Ectodermal cell (in vitro differentiated cells): ENCODE data around the gene MLLT1.
A peak's percentile ranks its signal among the peaks of the same experiment; 100 is the strongest.

ENCODE experiments used
- H3K27ac ChIP-seq: 2 replicates; pipeline ENCODE4 v1.7.0; 2013; ENCODE audit warnings: mild to moderate bottlenecking, low read depth, low read length; ENCODE audit not compliant: insufficient read depth, poor library complexity, severe bottlenecking
- H3K27me3 ChIP-seq: 2 replicates; pipeline ENCODE4 v1.7.0; 2013; ENCODE audit warnings: mild to moderate bottlenecking, low read length; ENCODE audit not compliant: insufficient read depth, control insufficient read depth, poor library complexity, severe bottlenecking
- H3K36me3 ChIP-seq: one replicate; pipeline ENCODE4 v1.7.0; 2013; ENCODE audit warnings: low read length; ENCODE audit not compliant: control insufficient read depth, insufficient read depth
- H3K4me1 ChIP-seq: one replicate; pipeline ENCODE4 v1.7.0; 2013; ENCODE audit warnings: low read length; ENCODE audit not compliant: control insufficient read depth, insufficient read depth
- H3K4me3 ChIP-seq: 2 replicates; pipeline ENCODE4 v1.7.0; 2013; ENCODE audit warnings: low read depth, low read length, control low read depth; ENCODE audit not compliant: insufficient read depth
- H3K9me3 ChIP-seq: 2 replicates; pipeline ENCODE4 v1.7.0; 2013; ENCODE audit warnings: mild to moderate bottlenecking, low read length, moderate library complexity; ENCODE audit not compliant: control insufficient read depth
- WGBS, 2 experiments: methylation state at CpG; one replicate each; pipeline ENCODE4 v1.1.7; 2013; ENCODE audit warnings: missing lambda C conversion rate in 2 of 2; 5-methylcytosine and 5-hydroxymethylcytosine counted together

MLLT1 gene

DNA sequence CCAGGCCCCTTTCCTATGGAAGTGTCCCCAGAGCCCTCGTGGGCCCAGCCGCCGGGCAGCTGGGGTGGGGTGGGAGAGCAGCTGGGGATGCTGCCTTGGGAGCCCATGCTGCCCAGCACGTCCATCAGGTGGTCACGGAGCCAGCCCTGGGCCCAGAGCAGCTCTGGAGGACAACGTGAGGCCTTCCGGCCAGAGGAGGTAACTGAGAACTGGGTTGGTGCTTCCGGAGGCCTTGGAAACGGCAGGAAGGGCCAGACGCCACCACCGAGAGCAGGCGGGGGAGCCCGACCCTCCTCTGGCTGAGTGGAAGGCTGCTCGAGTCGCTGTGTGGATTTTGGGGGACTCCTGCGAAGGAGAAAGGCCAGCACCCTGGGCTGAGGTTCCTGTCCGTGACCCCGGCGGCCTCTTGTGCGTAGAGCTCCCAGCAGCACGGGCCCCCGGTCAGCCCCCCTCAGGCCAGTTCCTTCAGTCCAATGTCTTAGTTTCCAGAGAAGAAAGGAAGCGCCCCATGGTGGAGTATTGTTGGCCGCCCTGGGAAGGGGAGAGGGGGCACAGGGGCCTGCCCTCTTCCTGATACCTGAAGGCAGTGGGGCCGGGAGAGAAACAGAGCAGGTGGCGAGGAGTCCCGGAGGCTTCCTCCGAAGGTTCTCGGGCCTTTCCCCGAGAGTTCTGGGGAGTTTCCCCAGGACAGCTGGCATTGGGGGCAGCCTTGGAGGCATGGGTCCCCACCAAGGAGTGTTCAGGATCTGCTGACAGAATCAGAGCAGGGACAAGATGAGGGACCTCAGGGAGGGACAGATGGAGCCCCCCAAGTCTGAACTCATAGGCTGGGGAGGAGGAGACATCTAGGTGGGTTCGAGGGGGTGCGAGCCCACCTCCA lies 68.8 kb downstream of the MLLT1 start:
- no peaks in the 10 kb centered on the region for H3K9me3 ChIP-seq
- H3K4me1 ChIP-seq, result peaks cover 10% of the 10 kb centered on the region
- no peaks in the 10 kb centered on the region for H3K36me3 ChIP-seq
- H3K27me3 ChIP-seq, result no peaks in the 10 kb centered on the region
- no peak overlapping the region for H3K27ac ChIP-seq
- 93% methylated on average over 32 of the region's 32 CpGs for WGBS, 2 experiments
- no peak overlapping the region for H3K4me3 ChIP-seq

DNA sequence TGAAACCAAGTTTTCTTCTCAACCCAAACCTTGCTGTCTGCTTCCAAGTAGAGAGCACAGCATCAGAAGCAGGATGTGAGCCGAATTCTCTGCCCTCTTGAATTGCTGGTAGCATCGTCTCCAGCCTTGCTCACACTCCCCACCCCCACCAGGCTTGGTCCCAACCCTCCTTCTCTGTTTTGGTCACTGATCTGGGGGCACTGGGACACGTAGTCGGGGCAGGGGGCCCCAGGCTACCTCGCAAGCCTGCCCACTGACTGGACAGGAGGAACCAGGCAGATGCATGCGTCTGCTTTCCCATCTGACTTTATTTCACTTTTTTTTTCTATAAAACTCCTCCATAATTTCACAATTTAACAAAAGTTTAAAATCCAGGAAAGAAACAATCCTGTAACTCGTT lies 69.7 kb downstream of the MLLT1 start:
- WGBS, 2 experiments, result 93 to 95% methylated on average over 7 of the region's 7 CpGs
- Histone ChIP-seq H3K4me1 (peaks cover 6% of the 10 kb centered on the region), H3K9me3 (no peaks in the 10 kb centered on the region), H3K27me3 (no peaks in the 10 kb centered on the region), H3K36me3 (no peaks in the 10 kb centered on the region), H3K27ac (no peak overlapping the region), H3K4me3 (no peak overlapping the region)

DNA sequence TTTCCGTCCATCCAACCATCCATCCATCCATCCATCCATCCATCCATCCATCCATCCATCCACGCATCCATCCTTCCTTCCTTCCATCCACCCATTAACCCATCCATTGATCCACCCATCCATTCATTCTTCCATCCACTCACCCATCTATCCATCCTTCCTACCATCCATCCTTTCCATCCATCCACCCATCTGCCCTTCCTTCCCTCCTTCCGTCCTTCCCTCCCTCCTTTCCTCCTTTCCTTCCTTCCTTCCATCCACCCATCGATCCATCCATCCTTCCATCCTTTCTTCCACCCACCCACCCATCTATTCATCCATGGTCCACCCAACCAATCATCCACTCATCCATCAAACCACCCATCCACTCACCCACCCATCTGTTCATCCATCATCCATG lies 70.1 kb downstream of the MLLT1 start:
- 68 to 70% methylated on average over 4 of the region's 4 CpGs for WGBS, 2 experiments
- no peaks in the 10 kb centered on the region for H3K36me3 ChIP-seq
- no peak overlapping the region for H3K4me3 ChIP-seq
- H3K9me3 ChIP-seq, result no peaks in the 10 kb centered on the region
- H3K4me1 ChIP-seq, result peaks cover 5% of the 10 kb centered on the region
- H3K27ac ChIP-seq, result no peak overlapping the region
- H3K27me3 ChIP-seq, result no peaks in the 10 kb centered on the region

DNA sequence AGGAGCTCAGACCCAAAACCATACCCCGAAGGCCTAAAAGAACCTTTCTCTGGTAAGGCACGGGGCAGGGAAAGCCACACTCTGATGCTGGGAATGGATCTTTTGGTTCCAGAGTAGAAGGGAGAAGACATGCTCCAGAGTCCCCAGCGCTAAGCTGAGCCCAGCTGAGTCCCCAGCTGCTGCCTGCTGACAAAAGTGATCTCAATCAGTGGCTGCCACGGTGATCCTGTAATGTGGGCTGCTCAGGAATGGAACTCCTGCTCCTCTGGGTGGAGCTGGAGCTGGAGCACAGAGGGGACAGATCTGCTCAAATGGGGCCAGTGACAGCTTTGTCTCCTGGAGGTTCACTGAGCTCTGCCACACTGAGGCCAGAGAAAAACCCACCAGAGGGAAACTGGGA lies 70.5 kb downstream of the MLLT1 start:
- Histone ChIP-seq H3K27ac (no peak overlapping the region), H3K4me1 (peaks cover under 1% of the 10 kb centered on the region), H3K27me3 (no peaks in the 10 kb centered on the region), H3K4me3 (no peak overlapping the region), H3K36me3 (no peaks in the 10 kb centered on the region), H3K9me3 (no peaks in the 10 kb centered on the region)
- 88 to 91% methylated on average over 4 of the region's 4 CpGs for WGBS, 2 experiments

DNA sequence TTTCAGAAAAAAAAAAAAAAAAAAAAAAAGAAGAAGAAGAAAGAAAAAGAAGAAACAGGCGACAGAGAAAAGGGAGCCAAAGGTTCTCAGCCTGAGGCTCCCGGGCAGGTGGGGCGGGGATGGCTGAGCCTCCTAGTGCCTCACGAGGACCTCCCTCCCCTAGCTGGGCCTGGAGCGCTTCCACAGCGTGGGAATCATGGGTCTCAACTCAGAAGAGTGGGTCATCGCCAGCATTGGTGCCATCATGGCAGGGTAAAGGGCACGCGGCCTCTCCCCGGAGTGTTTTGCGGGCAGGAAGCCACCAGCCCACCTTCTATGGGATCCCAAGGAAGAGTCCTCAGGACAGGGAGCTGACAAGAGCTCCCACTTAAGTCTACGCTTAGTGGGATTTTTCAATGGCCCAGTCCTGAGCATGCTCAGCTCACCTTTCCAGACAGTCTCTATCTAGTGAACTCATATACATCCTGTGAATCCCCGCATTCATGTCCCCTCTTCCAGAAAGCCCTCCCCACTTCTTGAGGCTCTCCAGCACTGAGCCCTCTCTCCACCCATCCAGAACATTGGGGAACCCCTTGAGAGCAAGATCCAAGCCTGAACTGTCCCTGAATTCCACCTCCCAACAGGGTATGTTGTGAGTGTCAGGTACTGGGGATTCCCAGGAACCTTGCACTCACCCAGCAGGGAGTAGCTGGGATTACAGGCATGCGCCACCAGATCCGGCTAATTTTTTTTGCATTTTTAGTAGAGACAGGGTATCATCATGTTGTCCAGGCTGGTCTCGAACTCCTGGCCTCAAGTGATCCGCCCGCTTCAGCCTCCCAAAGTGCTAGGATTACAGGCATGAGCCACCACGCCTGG lies 74.7 kb downstream of the MLLT1 start:
- Histone ChIP-seq H3K27ac (no peak overlapping the region), H3K4me1 (no peaks in the 10 kb centered on the region), H3K27me3 (no peaks in the 10 kb centered on the region), H3K4me3 (no peak overlapping the region), H3K36me3 (no peaks in the 10 kb centered on the region), H3K9me3 (no peaks in the 10 kb centered on the region)
- 92 to 93% methylated on average over 18 to 19 of the region's 19 CpGs for WGBS, 2 experiments

DNA sequence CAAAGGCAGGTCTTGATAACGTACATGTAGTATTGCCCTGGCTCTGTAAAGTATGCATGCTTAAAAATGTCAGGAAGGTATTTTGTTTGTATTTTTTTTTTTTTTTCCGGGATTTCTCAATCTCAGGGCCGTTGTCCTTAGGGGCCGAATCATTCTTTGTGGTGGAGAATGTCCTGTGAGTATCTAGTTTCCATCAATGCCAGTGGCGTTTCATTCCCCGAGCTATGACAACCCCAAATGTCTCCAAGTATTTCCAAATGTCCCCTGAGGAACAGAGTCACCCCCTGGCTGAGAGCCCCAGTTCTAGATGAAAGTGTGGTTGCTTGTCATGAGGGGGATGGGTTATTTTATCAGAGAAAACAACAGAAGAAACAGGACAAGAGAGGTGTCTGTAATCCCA lies 75.6 kb downstream of the MLLT1 start:
- H3K9me3 ChIP-seq, result no peaks in the 10 kb centered on the region
- WGBS, 2 experiments, result 86 to 90% methylated on average over 6 of the region's 6 CpGs
- H3K4me1 ChIP-seq, result no peaks in the 10 kb centered on the region
- no peak overlapping the region for H3K4me3 ChIP-seq
- H3K27ac ChIP-seq, result no peak overlapping the region
- H3K36me3 ChIP-seq, result no peaks in the 10 kb centered on the region
- H3K27me3 ChIP-seq, result no peaks in the 10 kb centered on the region

DNA sequence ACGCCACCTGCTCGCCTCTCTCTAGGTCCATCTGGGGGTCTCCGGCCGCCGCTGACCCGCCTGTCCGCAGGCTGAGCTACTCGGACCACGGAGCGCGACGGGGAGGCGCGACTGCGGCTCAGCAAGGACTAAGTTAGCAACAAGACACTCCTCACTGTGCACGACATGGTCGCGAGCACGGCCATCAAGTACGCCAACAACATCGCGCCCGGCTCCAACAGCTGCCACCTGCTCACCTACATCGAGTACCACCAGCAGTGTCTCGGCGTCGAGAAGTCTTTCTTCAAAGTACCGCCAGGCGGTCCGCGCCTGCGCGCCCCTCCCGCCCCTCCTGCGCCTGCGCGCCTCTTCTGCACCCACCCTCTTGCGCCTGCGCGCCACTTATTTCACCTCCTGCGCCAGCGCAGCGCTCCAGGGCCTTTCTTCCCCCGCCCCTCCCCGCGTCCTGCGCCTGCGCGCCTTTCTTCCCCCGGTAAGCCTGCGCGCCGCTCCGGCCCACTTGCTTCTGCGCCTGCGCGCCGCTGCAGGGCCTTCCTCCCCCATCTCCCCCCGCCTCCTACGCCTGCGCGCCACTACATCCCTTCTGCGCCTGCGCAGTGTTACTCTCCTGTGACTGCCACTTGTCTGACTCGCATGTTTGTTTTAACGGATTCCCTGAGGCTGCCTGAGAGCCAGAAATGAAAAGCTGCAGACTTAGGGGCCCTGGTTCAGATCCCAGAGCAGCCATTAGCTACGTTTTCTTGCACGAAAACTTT lies 80.4 kb downstream of the MLLT1 start:
- Histone ChIP-seq H3K27ac (no peak overlapping the region), H3K36me3 (peaks cover 10% of the 10 kb centered on the region), H3K4me1 (no peaks in the 10 kb centered on the region), H3K9me3 (peaks cover 3% of the 10 kb centered on the region), H3K27me3 (no peaks in the 10 kb centered on the region), H3K4me3 (peak overlapping the region; percentile 60)
- WGBS, 2 experiments, result 2% methylated on average over 68 of the region's 68 CpGs

DNA sequence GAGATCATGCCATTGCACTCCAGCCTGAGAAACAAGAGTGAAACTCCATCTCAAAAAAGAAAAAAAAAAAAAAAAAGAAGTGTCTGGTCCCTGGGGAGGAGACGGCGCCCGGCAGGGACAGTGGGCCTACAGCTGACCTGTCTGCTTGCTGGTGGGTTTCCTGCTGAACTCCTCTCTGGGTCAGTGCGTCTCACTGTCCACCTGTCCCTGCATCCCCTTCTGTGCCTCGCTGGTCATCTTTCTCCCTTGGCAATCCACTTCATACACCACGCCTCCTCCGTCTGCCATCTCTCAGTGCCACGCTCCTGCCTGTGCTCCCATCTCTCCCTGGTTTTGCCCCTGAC lies 80.9 kb downstream of the MLLT1 start:
- WGBS, 2 experiments, result 78 to 81% methylated on average over 8 of the region's 8 CpGs
- peaks cover 4% of the 10 kb centered on the region for H3K9me3 ChIP-seq
- no peak overlapping the region for H3K27ac ChIP-seq
- H3K36me3 ChIP-seq, result peaks cover 10% of the 10 kb centered on the region
- no peaks in the 10 kb centered on the region for H3K27me3 ChIP-seq
- H3K4me3 ChIP-seq, result peak overlapping the region; percentile 60
- no peaks in the 10 kb centered on the region for H3K4me1 ChIP-seq

DNA sequence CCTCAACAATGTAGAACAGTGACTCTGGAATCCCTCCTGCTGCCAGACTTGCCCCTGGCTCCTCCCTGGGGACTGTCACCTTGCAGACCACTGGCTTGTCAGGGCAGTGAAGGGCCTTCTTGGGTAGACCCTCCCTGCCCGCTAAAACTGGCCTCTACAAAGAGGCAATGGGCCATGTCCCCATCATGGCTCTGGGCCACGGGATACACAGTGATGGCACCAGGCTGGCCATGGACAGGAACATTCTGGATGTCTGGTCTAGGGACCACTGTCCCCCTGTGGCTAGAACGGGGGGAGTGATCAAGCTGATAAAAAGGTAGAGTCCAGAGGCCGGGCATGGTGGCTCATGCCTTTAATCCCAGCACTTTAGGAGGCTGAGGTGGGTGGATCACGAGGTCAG lies 83.4 kb downstream of the MLLT1 start:
- Histone ChIP-seq H3K4me1 (no peaks in the 10 kb centered on the region), H3K36me3 (peaks cover 15% of the 10 kb centered on the region), H3K27ac (no peak overlapping the region), H3K27me3 (no peaks in the 10 kb centered on the region), H3K9me3 (peaks cover 9% of the 10 kb centered on the region), H3K4me3 (no peak overlapping the region)
- 91 to 92% methylated on average over 5 of the region's 5 CpGs for WGBS, 2 experiments

DNA sequence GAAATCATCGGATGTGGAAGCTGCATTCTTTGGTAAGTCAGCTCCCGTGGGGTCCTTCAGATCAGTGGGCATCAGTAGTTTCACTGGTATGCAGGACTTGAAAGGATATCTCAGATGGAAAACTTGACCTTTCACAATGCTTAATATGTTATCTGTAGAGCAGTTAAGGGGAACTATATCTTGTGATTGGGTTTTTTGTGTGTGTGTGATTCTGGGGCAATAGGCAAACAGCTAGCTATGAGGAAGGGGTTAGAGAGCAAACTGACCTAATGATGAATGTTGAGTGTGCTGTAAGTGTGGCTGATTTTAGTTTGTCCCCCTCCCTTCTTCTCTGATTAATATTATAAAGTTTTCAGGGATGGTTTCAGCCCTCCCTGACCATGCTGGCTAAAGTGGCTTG lies 91.0 kb downstream of the MLLT1 start:
- Histone ChIP-seq H3K36me3 (peaks cover 5% of the 10 kb centered on the region), H3K4me1 (no peaks in the 10 kb centered on the region), H3K27me3 (no peaks in the 10 kb centered on the region), H3K4me3 (no peak overlapping the region), H3K9me3 (peaks cover 20% of the 10 kb centered on the region), H3K27ac (no peak overlapping the region)
- WGBS, 2 experiments, result 90 to 93% methylated on average over 2 of the region's 2 CpGs
